H7 (cell line): ENCODE data around the gene SIRT7. TPM values are rescaled to one million over a fixed set of nuclear protein-coding genes. Genes with fewer than 3 reads are reported as not detected.

ENCODE experiments used
- DNase-seq: peaks from one replicate; pipeline ENCODE4 v3.0.0; 2012
- H3K27me3 ChIP-seq: 2 replicates; pipeline ENCODE4 v1.6.0; 2011; ENCODE audit warnings: mild to moderate bottlenecking, low read length; ENCODE audit not compliant: control insufficient read depth, insufficient read depth
- H3K36me3 ChIP-seq: replicated peaks from 2 replicates; pipeline ENCODE4 v1.5.1; 2011; ENCODE audit warnings: low read length; ENCODE audit not compliant: control insufficient read depth, insufficient read depth
- H3K4me3 ChIP-seq: 2 replicates; pipeline ENCODE4 v1.5.1; 2011; ENCODE audit warnings: low read depth, mild to moderate bottlenecking, control low read depth, low read length, moderate library complexity; ENCODE audit not compliant: insufficient read depth
- total RNA-seq: library from RNA; depleted of rRNA; stranded (reverse); fragments of >200 nt; shearing (Covaris generic); gene quantifications from 2 replicates; pipeline ENCODE4 v1.2.3, GENCODE V29; 2014

Gene SIRT7
- total RNA-seq, 1 experiment from 2014 or later: 19.0 TPM

- Histone ChIP-seq H3K4me3 (no peak overlapping the region), H3K36me3 (peaks cover 38% of the 10 kb centered on the region), H3K27me3 (no peaks in the 10 kb centered on the region)
- peak; percentile 46 for DNase-seq
These were observed 32.0 kb downstream of the SIRT7 start for GRCh38 chr17:81885869-81886548.

DNA sequence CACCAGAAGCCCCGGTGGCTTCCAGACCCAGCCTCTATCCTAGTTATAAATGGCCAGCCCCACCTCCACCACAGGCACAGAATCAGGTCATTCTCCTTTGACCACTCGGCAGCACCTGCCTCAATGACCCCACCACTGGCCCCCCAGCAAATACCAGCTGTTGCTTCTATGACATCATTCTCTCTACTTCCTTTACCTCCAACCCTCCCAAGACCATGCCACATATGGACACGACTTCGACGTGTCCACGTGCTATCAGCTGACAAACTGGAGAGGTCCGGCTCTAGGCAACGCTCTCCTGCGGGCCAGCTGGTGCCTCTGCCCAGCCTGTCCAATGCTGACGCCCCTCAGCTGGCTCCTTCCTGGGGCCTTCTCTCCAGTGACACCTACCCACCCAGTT lies 32.5 kb downstream of the SIRT7 start:
- Histone ChIP-seq H3K4me3 (no peak overlapping the region), H3K36me3 (peaks cover 38% of the 10 kb centered on the region), H3K27me3 (no peaks in the 10 kb centered on the region)
- peak; percentile 35 for DNase-seq

DNA sequence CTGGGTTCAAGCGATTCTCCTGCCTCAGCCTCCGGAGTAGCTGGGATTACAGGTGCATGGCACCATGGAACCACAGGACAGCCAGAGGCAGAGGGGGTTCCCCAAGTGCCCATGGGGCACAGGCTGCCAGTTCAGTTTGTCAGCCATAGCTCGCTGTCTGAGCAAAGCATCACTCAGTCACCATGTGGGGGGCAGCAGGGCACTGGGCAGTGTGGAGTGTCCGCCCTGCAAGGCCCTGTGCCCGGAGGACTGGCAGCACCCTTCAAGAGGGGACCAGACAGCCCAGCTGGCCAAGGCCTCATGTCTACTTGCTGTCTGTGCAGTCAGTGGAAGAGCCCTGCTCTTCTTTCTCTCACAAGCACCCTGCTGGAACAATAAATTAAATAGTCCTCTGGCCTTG lies 33.0 kb downstream of the SIRT7 start:
- peak; percentile 41 for DNase-seq
- peaks cover 34% of the 10 kb centered on the region for H3K36me3 ChIP-seq
- H3K4me3 ChIP-seq: no peak overlapping the region
- no peaks in the 10 kb centered on the region for H3K27me3 ChIP-seq

DNA sequence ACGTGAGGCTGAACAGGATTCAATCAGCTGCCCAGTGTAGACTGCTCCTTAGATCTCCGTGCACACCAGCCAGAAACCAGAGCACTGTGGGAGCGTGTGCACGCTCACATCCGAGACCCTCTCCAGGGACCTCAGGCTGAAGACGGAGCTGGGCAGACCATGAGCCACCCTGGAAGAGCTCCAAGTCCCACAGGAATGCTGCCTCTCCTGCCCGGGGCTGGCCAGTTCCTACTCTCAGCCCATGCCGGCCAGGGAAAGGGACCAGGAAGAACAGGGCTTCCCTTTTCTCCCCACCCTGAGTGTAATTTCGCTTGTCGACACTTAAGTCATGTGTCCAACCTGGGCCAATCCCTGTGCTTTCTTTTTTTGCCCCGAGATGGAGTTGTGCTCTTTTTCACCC lies 33.5 kb downstream of the SIRT7 start:
- H3K4me3 ChIP-seq: no peak overlapping the region
- H3K36me3 ChIP-seq: peaks cover 31% of the 10 kb centered on the region
- DNase-seq: peak; percentile 45
- no peaks in the 10 kb centered on the region for H3K27me3 ChIP-seq

- peaks cover 2% of the 10 kb centered on the region; the same call in 1 of the 2 replicates for H3K36me3 ChIP-seq
- H3K4me3 ChIP-seq: no peak overlapping the region
- H3K27me3 ChIP-seq: no peaks in the 10 kb centered on the region
- DNase-seq: peak; percentile 30
These were observed 38.9 kb downstream of the SIRT7 start for GRCh38 chr17:81879121-81879520.

GRCh38 chr17:81878294-81878693 lies 39.7 kb downstream of the SIRT7 start:
- DNase-seq: no peak
- Histone ChIP-seq H3K4me3 (no peak overlapping the region), H3K27me3 (no peaks in the 10 kb centered on the region), H3K36me3 (peaks cover 2% of the 10 kb centered on the region; the same call in 1 of the 2 replicates)

DNA sequence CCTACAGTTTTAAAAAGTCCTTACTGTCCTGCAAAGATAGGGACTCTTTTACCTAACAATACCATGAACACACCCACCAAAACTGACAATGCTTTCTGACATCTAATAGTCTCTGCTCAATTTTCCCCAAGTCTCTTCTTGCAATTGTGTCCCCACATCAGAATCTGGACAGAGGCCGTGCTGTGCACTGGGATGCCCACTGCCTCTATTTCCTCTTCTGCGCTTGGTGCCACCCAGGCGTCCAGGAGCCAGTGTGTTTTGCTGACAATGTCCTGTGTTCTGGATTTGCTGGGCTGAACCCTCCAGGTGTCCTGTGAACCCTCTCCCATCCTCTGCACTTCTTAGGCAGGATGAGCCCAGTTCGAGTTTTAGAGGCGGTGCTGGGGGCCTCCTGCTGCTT lies 40.4 kb downstream of the SIRT7 start:
- no peak for DNase-seq
- Histone ChIP-seq H3K36me3 (peaks cover 2% of the 10 kb centered on the region; the same call in 1 of the 2 replicates), H3K4me3 (no peak overlapping the region), H3K27me3 (no peaks in the 10 kb centered on the region)

- no peaks in the 10 kb centered on the region for H3K27me3 ChIP-seq
- peak overlapping the region; percentile 91 for H3K4me3 ChIP-seq
- DNase-seq: peak; percentile 99
- peaks cover 1% of the 10 kb centered on the region for H3K36me3 ChIP-seq
These were observed 46.4 kb downstream of the SIRT7 start for GRCh38 chr17:81871387-81872230.

GRCh38 chr17:81870981-81871386 lies 47.0 kb downstream of the SIRT7 start, which contains the start of gene ARHGDIA:
Gene ARHGDIA (minus strand): TSS chr17:81871337. CDS start chr17:81869930, 1,407 bp downstream.
- DNase-seq: no peak

GRCh38 chr17:81870131-81870980 lies 47.6 kb downstream of the SIRT7 start:
- H3K4me3 ChIP-seq: peak overlapping the region; percentile 78
- H3K36me3 ChIP-seq: peaks cover 6% of the 10 kb centered on the region
- H3K27me3 ChIP-seq: no peaks in the 10 kb centered on the region
- DNase-seq: peak; percentile 82

More at GRCh38 chr17:81870981-81871386, 47.0 kb downstream of the SIRT7 start, which contains the start of gene ARHGDIA:
- Histone ChIP-seq H3K4me3 (peak within 1 kb of the TSS; percentile 91), H3K36me3 (peaks cover 2% of the 10 kb centered on the region), H3K27me3 (no peaks in the 10 kb centered on the region)

GRCh38 chr17:81869221-81870130 lies 48.5 kb downstream of the SIRT7 start:
- peak; percentile 95 for DNase-seq
- Histone ChIP-seq H3K4me3 (peak overlapping the region; percentile 78), H3K27me3 (no peaks in the 10 kb centered on the region), H3K36me3 (peaks cover 11% of the 10 kb centered on the region)

- DNase-seq: peak; percentile 86
- Histone ChIP-seq H3K4me3 (no peak overlapping the region), H3K36me3 (peaks cover 15% of the 10 kb centered on the region), H3K27me3 (no peaks in the 10 kb centered on the region)
These were observed 49.2 kb downstream of the SIRT7 start for GRCh38 chr17:81868674-81869220.

- Histone ChIP-seq H3K36me3 (peaks cover 19% of the 10 kb centered on the region), H3K27me3 (no peaks in the 10 kb centered on the region), H3K4me3 (no peak overlapping the region)
- DNase-seq: no peak
These were observed 49.8 kb downstream of the SIRT7 start for GRCh38 chr17:81867991-81868673.
